Neural cell (in vitro differentiated cells): ENCODE measurements around the gene CNTNAP5.

Experiments
- EP300 ChIP-seq: fragments of 450-650 bp; conservative IDR thresholded peaks from 2 replicates; pipeline ENCODE4 v1.6.1; 2014; ENCODE audit warnings: antibody characterized with exemption, mild to moderate bottlenecking, moderate library complexity; ENCODE audit not compliant: poor library complexity, severe bottlenecking
- POLR2AphosphoS5 ChIP-seq: IDR thresholded peaks from 2 replicates; pipeline ENCODE4 v1.6.1; 2012
- RAD21 ChIP-seq: fragments of 450-650 bp; conservative IDR thresholded peaks from 2 replicates; pipeline ENCODE4 v1.6.1; 2014; ENCODE audit warnings: antibody characterized with exemption, mild to moderate bottlenecking, moderate library complexity
- TF ChIP-seq, protein P1 (sequence below): IDR thresholded peaks from 2 replicates; pipeline ENCODE4 v1.6.1; 2012; ENCODE audit warnings: borderline replicate concordance
- TF ChIP-seq, protein P2 (sequence below): fragments of 450-650 bp; IDR thresholded peaks from 2 replicates; pipeline ENCODE4 v1.5.1; 2014; ENCODE audit warnings: antibody characterized with exemption, mild to moderate bottlenecking, moderate library complexity; ENCODE audit not compliant: poor library complexity, severe bottlenecking

- no peak for TF ChIP-seq EP300
- TF ChIP-seq, protein P1, sequence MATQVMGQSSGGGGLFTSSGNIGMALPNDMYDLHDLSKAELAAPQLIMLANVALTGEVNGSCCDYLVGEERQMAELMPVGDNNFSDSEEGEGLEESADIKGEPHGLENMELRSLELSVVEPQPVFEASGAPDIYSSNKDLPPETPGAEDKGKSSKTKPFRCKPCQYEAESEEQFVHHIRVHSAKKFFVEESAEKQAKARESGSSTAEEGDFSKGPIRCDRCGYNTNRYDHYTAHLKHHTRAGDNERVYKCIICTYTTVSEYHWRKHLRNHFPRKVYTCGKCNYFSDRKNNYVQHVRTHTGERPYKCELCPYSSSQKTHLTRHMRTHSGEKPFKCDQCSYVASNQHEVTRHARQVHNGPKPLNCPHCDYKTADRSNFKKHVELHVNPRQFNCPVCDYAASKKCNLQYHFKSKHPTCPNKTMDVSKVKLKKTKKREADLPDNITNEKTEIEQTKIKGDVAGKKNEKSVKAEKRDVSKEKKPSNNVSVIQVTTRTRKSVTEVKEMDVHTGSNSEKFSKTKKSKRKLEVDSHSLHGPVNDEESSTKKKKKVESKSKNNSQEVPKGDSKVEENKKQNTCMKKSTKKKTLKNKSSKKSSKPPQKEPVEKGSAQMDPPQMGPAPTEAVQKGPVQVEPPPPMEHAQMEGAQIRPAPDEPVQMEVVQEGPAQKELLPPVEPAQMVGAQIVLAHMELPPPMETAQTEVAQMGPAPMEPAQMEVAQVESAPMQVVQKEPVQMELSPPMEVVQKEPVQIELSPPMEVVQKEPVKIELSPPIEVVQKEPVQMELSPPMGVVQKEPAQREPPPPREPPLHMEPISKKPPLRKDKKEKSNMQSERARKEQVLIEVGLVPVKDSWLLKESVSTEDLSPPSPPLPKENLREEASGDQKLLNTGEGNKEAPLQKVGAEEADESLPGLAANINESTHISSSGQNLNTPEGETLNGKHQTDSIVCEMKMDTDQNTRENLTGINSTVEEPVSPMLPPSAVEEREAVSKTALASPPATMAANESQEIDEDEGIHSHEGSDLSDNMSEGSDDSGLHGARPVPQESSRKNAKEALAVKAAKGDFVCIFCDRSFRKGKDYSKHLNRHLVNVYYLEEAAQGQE: no peak
- TF ChIP-seq, protein P2, sequence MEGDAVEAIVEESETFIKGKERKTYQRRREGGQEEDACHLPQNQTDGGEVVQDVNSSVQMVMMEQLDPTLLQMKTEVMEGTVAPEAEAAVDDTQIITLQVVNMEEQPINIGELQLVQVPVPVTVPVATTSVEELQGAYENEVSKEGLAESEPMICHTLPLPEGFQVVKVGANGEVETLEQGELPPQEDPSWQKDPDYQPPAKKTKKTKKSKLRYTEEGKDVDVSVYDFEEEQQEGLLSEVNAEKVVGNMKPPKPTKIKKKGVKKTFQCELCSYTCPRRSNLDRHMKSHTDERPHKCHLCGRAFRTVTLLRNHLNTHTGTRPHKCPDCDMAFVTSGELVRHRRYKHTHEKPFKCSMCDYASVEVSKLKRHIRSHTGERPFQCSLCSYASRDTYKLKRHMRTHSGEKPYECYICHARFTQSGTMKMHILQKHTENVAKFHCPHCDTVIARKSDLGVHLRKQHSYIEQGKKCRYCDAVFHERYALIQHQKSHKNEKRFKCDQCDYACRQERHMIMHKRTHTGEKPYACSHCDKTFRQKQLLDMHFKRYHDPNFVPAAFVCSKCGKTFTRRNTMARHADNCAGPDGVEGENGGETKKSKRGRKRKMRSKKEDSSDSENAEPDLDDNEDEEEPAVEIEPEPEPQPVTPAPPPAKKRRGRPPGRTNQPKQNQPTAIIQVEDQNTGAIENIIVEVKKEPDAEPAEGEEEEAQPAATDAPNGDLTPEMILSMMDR: no peak
- no peak for TF ChIP-seq RAD21
- no peak for TF ChIP-seq POLR2AphosphoS5
Observed at GRCh38 chr2:124668161-124668560, 643.1 kb downstream of the CNTNAP5 start.
